Smooth muscle cell (in vitro differentiated cells): Measurements from ENCODE around the gene WDR27. TPM values are rescaled to one million over a fixed set of nuclear protein-coding genes. Genes with fewer than 3 reads are reported as not detected.

Experiments used
- DNase-seq: peaks from one replicate; lab custom pipeline; 2025; ENCODE audit not compliant: unreplicated experiment; lab: John Stamatoyannopoulos, UW
- H2AFZ ChIP-seq: fragments of 200-600 bp; sonication (generic); 2 replicates; pipeline ENCODE4 v1.6.0; 2016; ENCODE audit warnings: antibody characterized with exemption, low read depth, mild to moderate bottlenecking
- H3F3A ChIP-seq: fragments of 200-600 bp; sonication (generic); 2 replicates; pipeline ENCODE4 v1.6.0; 2017; ENCODE audit warnings: antibody characterized with exemption, low read depth
- H3K27ac ChIP-seq: fragments of 200-600 bp; sonication (generic); 2 replicates; pipeline ENCODE4 v1.5.1; 2016; ENCODE audit warnings: low read depth, mild to moderate bottlenecking
- H3K27me3 ChIP-seq: fragments of 200-600 bp; sonication (generic); 2 replicates; pipeline ENCODE4 v1.6.1; 2016; ENCODE audit warnings: low read depth, mild to moderate bottlenecking
- H3K36me3 ChIP-seq: fragments of 200-600 bp; sonication (generic); 2 replicates; pipeline ENCODE4 v1.5.1; 2016; ENCODE audit warnings: low read depth
- H3K4me1 ChIP-seq: fragments of 200-600 bp; sonication (generic); 2 replicates; pipeline ENCODE4 v1.5.1; 2016; ENCODE audit warnings: low read depth
- H3K4me2 ChIP-seq: fragments of 200-600 bp; sonication (generic); 2 replicates; pipeline ENCODE4 v1.6.0; 2016; ENCODE audit warnings: mild to moderate bottlenecking
- H3K4me3 ChIP-seq: fragments of 200-600 bp; sonication (generic); 2 replicates; pipeline ENCODE4 v1.5.1; 2016; ENCODE audit warnings: mild to moderate bottlenecking
- H3K79me2 ChIP-seq: fragments of 200-600 bp; sonication (generic); 2 replicates; pipeline ENCODE4 v1.6.0; 2016; ENCODE audit warnings: low read depth, mild to moderate bottlenecking
- H3K9ac ChIP-seq: fragments of 200-600 bp; sonication (generic); 2 replicates; pipeline ENCODE4 v1.6.0; 2016; ENCODE audit warnings: low read depth
- H3K9me3 ChIP-seq: fragments of 200-600 bp; sonication (generic); replicated peaks from 2 replicates; pipeline ENCODE4 v1.5.1; 2016; ENCODE audit warnings: low read depth
- H4K20me1 ChIP-seq: fragments of 200-600 bp; sonication (generic); 2 replicates; pipeline ENCODE4 v1.6.0; 2016; ENCODE audit warnings: low read depth
- WGBS: methylation state at CpG from one replicate; pipeline ENCODE4 v1.1.7; 2016; ENCODE audit warnings: low lambda C conversion rate; 5-methylcytosine and 5-hydroxymethylcytosine counted together
- polyA plus RNA-seq: library from polyadenylated mRNA; unstranded; fragments of >200 nt; fragmentation: Nextera tagmentation; extraction: Ambion mirVana; gene quantifications from 2 replicates; pipeline ENCODE4 v1.2.1, GENCODE V29; 2016
- total RNA-seq: library from RNA; depleted of rRNA; stranded (reverse); fragments of >200 nt; gene quantifications from 2 replicates; pipeline ENCODE4 v1.2.3, GENCODE V29; 2014
- TF ChIP-seq, protein P1 (sequence below): fragments of 200-600 bp; sonication (generic); IDR thresholded peaks from 2 replicates; pipeline ENCODE4 v1.5.1; 2017; ENCODE audit warnings: borderline replicate concordance, mild to moderate bottlenecking, antibody characterized with exemption; ENCODE audit not compliant: insufficient read depth, poor library complexity, severe bottlenecking

Gene WDR27
- total and polyA plus RNA-seq, 2 experiments from 2014 or later: 26.0 to 47.0 TPM

DNA sequence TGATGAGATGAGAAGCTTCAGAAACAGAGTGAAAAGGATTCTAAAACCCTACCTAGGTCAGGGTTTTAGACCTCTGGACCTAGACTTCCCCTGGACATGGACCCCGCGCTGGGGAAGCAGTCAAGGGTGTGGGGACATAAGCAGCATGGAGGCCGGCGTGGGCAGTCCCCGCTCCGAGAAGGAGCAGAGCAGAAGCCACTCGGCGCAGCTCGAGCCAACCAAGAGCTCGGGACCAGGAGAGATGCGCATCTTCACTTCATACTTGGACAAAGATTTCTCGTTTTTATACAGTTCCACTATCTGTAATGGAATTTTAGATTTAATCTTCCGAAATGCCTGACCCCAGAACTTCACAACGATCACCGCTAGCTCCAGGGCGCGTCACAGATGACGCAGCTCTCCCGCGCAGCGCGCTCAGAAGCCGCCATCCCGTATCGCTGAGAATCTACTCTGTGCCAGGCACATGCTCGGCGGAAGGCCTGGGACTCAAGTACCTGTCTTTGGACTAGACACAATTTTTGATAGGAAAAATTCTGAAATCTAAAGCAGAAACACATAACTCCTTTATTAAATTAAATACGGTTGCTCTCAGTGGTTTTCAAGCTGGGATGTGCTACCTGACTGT is 60.3 kb downstream of the WDR27 start:
- no peaks in the 10 kb centered on the region for H3K36me3 ChIP-seq
- H3K9ac ChIP-seq: no peak overlapping the region
- no peaks in the 10 kb centered on the region for H3F3A ChIP-seq
- H3K27ac ChIP-seq: no peak overlapping the region
- H3K79me2 ChIP-seq: no peaks in the 10 kb centered on the region
- H2AFZ ChIP-seq: no peak overlapping the region
- H3K4me1 ChIP-seq: no peaks in the 10 kb centered on the region
- H3K4me2 ChIP-seq: no peak overlapping the region
- TF ChIP-seq, protein P1, sequence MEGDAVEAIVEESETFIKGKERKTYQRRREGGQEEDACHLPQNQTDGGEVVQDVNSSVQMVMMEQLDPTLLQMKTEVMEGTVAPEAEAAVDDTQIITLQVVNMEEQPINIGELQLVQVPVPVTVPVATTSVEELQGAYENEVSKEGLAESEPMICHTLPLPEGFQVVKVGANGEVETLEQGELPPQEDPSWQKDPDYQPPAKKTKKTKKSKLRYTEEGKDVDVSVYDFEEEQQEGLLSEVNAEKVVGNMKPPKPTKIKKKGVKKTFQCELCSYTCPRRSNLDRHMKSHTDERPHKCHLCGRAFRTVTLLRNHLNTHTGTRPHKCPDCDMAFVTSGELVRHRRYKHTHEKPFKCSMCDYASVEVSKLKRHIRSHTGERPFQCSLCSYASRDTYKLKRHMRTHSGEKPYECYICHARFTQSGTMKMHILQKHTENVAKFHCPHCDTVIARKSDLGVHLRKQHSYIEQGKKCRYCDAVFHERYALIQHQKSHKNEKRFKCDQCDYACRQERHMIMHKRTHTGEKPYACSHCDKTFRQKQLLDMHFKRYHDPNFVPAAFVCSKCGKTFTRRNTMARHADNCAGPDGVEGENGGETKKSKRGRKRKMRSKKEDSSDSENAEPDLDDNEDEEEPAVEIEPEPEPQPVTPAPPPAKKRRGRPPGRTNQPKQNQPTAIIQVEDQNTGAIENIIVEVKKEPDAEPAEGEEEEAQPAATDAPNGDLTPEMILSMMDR: no peak
- 98% methylated on average over 28 of the region's 28 CpGs for WGBS
- H3K9me3 ChIP-seq: no peaks in the 10 kb centered on the region
- no peaks in the 10 kb centered on the region for H3K27me3 ChIP-seq
- no peaks in the 10 kb centered on the region for H4K20me1 ChIP-seq
- no peak for DNase-seq
- H3K4me3 ChIP-seq: no peak overlapping the region

DNA sequence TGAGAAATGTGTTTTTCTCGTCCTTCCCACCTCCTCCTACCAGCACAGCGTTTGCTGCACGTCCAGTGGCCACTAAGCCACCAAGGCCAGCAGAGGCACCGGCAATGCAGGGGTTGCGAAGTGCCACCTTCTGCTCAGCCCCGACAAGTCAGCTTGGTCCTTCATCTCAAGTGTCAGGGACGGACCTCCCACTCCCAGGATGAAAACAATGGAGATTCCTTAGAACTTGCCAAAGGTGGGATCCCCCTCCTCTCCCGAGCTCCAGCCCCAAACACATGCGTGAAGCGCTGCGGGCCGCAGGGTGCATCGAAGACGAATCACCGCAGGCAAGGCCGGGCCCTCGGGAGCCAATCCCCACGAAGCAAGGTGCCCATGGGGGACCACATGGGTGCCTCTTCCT is 60.8 kb downstream of the WDR27 start:
- Histone ChIP-seq H3K4me1 (no peaks in the 10 kb centered on the region), H4K20me1 (no peaks in the 10 kb centered on the region), H3K4me3 (no peak overlapping the region), H3K27ac (no peak overlapping the region), H3K9ac (no peak overlapping the region), H2AFZ (no peak overlapping the region), H3F3A (no peaks in the 10 kb centered on the region), H3K9me3 (no peaks in the 10 kb centered on the region), H3K79me2 (no peaks in the 10 kb centered on the region), H3K27me3 (no peaks in the 10 kb centered on the region), H3K4me2 (no peak overlapping the region), H3K36me3 (no peaks in the 10 kb centered on the region)
- TF ChIP-seq, protein P1: no peak
- DNase-seq: no peak
- WGBS: 94% methylated on average over 18 of the region's 18 CpGs

DNA sequence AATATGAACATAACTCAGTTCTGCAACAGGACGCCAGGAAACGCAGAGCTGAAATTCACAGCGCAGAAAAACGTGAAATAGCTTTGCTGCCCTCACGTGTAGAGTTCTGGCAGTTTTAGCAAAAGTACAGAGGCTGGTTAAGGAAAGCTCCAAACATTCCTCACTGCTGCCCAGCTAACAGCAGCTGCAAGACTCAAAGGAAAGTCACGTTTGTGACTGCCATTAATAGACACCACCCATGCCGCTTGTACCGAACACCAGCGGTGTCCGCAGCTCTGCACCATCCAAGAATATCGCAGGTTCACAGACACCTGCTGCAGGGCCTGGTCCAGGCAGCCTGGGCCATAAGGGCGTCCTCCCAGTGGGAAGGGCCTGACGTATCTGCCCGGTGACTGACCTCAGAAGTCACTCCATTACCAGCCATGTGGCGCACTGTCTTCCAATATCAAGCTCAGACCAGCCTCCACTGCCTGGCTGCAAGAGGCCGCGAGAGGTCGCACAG is 61.4 kb downstream of the WDR27 start:
- no peak overlapping the region for H2AFZ ChIP-seq
- no peak for DNase-seq
- 96% methylated on average over 18 of the region's 18 CpGs for WGBS
- H3F3A ChIP-seq: no peaks in the 10 kb centered on the region
- H3K36me3 ChIP-seq: no peaks in the 10 kb centered on the region
- no peaks in the 10 kb centered on the region for H3K27me3 ChIP-seq
- no peaks in the 10 kb centered on the region for H3K4me1 ChIP-seq
- H3K4me2 ChIP-seq: no peak overlapping the region
- H3K9me3 ChIP-seq: no peaks in the 10 kb centered on the region
- no peak overlapping the region for H3K4me3 ChIP-seq
- H3K27ac ChIP-seq: no peak overlapping the region
- no peak overlapping the region for H3K9ac ChIP-seq
- no peaks in the 10 kb centered on the region for H3K79me2 ChIP-seq
- H4K20me1 ChIP-seq: no peaks in the 10 kb centered on the region
- TF ChIP-seq, protein P1: no peak
